DMS 273 (cell line): Measurements from ENCODE around the gene PARVG.
"Not testable (repeated sequence)": the region's sequence is repeated elsewhere in the genome, so short reads cannot be mapped to it uniquely, and the experiment has no call there.

Source experiments
- DNase-seq: peaks from one replicate; lab custom pipeline; 2025; ENCODE audit not compliant: unreplicated experiment; lab: John Stamatoyannopoulos, UW

The PARVG gene

GRCh38 chr22:44211946-44212930, 31.5 kb downstream of the PARVG start:
- DNase-seq: peak; percentile 80

GRCh38 chr22:44212936-44213335, 32.2 kb downstream of the PARVG start:
- DNase-seq: no peak

GRCh38 chr22:44213489-44214043, 32.8 kb downstream of the PARVG start:
- DNase-seq: no peak

- DNase-seq: no peak
Measured at GRCh38 chr22:44214187-44214586, 33.5 kb downstream of the PARVG start.

GRCh38 chr22:44214764-44215163, 34.0 kb downstream of the PARVG start:
- peak; percentile 30 for DNase-seq

GRCh38 chr22:44215287-44215686, 34.6 kb downstream of the PARVG start:
- no peak for DNase-seq

GRCh38 chr22:44217346-44217745, 36.6 kb downstream of the PARVG start:
- no peak for DNase-seq

GRCh38 chr22:44218071-44218470, 37.3 kb downstream of the PARVG start:
- no peak for DNase-seq

DNA sequence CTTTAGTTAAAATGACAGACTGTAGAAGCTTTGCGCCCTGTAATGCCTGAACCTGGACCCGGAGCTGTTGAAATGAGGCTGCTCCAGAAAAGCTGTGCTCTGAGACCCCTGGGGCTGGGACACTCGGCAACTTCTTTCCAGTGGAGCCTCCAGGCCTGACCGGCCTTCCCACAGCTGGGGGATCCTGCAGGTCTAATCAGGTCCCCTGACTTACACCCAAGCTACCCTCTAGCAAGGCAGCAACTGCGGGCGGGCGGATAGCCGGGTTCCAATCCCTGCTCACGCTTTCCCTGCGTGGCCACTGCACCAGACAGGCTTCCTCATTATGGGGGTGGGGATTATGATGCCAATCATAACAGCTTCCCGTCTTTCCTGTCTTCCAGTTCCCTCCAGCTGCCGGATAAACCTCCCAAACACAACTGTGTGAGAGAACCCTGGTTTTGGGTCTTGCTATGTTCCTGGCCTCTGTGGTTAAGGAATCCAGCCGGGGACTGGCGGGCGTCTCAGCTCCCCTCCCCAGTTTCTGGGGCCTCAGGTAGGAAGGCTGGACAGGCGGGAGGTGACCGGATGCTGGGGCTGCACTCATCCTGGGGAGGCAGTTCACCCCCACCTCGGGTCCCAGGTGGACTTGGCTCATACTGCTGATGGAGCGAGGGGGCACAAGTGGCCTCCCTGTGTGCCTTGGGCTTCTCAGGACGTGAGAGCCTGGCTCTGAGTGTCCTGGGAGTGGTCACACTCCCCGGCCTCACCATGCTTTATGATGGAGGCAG, 38.6 kb downstream of the PARVG start:
- no peak for DNase-seq

- no peak for DNase-seq
Measured at GRCh38 chr22:44220727-44221680, 40.3 kb downstream of the PARVG start.

DNA sequence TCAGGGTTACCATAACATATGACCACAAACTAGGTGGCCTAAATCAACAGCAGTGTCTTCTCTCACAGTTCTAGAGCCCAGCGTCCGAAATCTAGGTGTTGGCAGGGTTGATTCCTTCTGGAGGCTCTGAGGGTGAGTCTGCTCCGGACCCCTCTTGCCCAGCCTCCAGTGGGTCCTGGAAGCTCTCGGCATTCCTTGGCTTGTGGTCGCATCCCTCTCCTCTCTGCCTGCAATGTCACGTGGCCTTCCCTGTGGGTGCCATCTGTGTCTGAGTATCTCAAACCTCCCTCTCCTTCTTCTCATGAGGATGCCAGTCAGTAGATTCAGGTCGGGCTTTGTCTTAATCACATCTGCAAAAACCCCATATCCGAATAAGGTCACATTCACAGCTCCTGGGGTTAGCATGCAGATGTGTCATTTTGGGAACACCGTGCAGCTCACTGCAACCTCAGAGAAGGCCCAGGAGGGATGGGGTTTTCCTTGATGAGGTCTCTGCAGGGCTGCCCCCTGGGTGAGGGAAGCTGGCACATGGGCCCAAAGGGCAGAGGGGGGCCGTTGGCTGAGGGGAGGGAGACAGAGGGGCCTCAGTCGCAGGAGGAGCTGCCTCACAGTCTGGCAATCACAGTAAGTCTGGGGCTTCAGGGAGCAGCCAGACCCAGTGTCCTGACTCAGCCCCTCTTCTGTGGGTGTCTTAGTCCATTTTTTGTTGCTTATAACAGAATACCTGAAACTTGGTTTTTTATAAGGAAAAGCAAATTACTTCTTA, 41.2 kb downstream of the PARVG start:
- DNase-seq: no peak

DNA sequence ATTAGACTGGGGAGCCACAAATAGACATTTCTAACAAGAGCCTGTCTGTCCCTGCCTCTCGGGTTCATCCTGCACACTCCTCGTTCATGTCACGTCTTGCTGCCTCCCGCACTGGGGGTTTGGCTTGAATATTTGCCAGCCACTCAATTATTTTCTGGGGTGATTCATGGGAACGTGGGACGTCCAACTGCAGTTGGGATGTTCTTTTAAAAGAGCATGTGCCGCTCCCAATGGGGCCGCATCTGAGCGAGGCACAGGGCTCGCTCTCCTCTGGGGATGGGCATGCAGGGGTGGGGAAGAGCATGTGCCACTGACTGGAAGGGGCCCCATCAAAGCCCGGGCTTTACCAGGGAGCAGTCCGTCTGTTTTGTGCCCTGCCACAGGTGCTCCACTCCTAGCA, 43.4 kb downstream of the PARVG start:
- peak; percentile 10 for DNase-seq

DNA sequence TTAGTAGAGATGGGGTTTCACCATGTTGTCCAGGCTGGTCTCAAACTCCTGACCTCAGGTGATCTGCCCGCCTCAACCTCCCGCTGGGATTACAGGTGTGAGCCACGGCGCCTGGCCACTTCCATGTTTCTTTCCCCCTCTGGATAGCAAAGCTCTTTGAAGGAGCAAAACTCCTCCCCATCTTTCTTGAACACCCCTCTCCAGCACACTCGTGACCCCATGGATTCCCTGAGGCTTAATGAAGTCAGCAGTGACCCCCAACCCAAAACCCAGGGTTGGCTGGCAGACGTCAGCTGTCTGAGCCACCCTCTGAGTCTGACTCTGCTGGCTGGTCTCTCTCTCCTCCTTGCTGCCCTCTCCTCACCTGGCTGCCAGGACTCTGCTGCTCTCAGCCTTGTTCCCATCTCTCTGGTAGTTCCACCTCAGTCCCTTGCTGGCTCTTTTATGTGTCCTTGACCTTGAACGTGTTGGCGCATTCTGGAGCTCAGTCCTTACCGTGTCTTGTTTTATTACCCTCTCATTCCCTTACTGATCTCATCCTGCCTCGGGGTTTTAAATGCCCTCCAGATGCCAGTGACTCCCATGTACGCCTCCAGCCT, 44.5 kb downstream of the PARVG start:
- DNase-seq: no peak

- no peak for DNase-seq
Measured at GRCh38 chr22:44225812-44226211, 45.1 kb downstream of the PARVG start.

DNA sequence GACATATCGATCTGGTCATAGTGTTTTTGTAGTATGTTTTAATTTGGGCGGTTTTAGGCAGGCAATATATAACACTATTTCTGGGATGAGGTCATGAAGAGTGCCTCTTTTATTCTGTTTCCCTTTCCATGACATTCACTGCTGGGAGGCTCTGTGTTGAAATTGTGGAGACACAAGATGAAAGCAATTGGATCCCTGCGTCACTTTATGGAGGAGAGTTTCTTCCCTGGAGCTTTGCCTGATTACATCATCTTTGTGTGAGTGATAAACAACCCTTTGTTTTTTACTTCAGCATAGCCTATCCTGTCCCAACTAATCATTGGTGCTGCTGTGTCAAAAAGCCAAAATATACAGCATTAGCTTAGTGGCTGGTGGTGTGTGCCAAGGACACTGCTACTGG, 48.6 kb downstream of the PARVG start:
- DNase-seq: no peak

DNA sequence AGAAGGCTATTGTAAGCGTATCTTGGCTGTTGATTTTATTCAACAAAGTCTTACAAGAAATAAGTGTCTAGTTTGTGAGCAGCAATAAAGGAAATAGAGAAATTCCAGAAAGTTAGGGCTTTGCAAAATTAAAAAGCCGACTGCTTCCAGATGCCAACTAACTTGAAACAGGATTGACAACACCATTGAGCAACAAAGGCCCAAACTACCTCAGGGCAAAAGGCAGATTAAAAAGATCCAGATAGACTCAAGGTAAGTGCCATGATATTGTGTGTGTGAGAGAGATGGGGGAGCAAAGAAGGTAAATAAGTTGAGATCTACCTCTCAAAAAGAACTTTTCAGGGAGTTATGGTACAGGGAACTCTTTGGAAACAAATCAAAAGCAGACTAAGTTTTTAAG, 49.1 kb downstream of the PARVG start:
- no peak for DNase-seq

GRCh38 chr22:44231233-44231632, 50.5 kb downstream of the PARVG start:
- no peak for DNase-seq

DNA sequence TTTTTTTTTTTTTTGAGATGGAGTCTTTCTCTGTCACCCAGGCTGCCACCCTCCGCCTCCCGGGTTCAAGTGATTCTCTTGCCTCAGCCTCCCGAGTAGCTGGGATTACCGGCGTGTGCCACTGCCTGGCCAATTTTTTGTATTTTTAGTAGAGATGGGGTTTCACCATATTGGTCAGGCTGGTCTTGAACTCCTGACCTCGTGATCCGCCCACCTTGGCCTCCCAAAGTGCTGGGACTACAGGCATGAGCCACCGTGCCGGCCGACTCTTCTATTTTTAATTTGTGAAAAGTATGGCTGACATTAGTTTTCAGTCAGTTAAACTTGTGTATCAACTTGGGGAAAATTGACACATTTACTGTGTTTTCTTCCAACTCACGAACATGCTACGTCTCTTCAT, 53.6 kb downstream of the PARVG start:
- not testable (repeated sequence) for DNase-seq

DNA sequence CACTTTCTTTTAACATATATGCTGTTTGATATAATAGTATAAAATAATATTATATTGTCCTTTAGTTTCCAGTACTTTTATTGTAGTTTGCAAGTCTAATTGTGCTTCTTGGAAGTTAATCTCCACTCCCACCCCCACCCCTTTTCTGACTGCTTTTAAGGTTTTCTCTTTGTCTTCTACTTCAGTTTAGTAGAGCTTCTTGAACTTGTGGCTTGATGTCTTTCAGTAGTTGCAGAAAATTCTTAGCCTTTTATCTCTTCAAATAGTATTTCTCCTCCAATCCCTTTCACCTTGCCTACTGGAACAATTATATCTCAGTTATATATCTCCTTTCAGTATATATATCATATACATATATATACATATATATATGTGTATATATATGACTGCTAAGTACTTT, 56.6 kb downstream of the PARVG start:
- DNase-seq: no peak
